Astrocyte of the spinal cord (primary cell): ENCODE data around the gene PCYOX1L.
"Not testable (repeated sequence)": the region's sequence is repeated elsewhere in the genome, so short reads cannot be mapped to it uniquely, and the experiment has no call there.

ENCODE experiments used
- DNase-seq: peaks from one replicate; pipeline ENCODE4 v3.0.0; 2011; ENCODE audit warnings: low read depth, low spot score
- H3K4me3 ChIP-seq: 2 replicates; pipeline ENCODE4 v1.5.1; 2011; ENCODE audit warnings: low read depth, mild to moderate bottlenecking, low read length, moderate library complexity
- in situ Hi-C: cut with HindIII; loops from 2 replicates; pipeline ENCODE4 v1.10.0; 2017; ENCODE audit warnings: low sequenced_read_pairs
- TF ChIP-seq, protein P1 (sequence below): IDR thresholded peaks from 2 replicates; pipeline ENCODE4 v1.5.1; 2012; ENCODE audit warnings: low read depth, mild to moderate bottlenecking, low read length, inconsistent platforms

PCYOX1L gene

DNA sequence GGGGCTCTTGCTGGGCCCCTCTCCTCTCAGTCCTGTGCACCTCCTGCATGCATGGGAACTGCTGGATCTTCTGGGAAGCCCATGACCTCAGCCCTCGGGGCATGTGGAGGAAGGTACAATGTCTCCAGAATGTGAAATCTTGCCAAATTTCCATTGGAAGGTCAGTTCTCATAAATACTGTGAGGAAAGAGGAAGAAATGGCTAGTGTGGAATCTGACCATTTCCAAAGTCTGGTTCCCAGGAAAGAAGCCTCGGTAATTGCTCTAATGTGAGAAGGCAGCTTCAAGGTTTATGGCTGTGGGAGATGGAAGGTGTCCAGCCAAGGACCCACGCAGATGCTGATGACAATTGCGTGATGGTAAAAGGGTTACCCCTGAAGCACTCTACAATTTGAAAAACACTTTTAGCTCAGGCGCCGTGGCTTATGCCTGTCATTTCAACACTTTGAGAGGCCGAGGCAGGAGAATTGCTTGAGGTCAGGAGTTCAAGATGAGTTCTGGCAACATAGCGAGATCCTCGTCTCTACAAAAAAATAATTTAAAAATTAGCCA lies 29.3 kb downstream of the PCYOX1L start:
- H3K4me3 ChIP-seq, result no peak overlapping the region
- DNase-seq, result peak; percentile 30
- in situ Hi-C loops, result no loop called here
- TF ChIP-seq, protein P1, sequence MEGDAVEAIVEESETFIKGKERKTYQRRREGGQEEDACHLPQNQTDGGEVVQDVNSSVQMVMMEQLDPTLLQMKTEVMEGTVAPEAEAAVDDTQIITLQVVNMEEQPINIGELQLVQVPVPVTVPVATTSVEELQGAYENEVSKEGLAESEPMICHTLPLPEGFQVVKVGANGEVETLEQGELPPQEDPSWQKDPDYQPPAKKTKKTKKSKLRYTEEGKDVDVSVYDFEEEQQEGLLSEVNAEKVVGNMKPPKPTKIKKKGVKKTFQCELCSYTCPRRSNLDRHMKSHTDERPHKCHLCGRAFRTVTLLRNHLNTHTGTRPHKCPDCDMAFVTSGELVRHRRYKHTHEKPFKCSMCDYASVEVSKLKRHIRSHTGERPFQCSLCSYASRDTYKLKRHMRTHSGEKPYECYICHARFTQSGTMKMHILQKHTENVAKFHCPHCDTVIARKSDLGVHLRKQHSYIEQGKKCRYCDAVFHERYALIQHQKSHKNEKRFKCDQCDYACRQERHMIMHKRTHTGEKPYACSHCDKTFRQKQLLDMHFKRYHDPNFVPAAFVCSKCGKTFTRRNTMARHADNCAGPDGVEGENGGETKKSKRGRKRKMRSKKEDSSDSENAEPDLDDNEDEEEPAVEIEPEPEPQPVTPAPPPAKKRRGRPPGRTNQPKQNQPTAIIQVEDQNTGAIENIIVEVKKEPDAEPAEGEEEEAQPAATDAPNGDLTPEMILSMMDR, result no peak

DNA sequence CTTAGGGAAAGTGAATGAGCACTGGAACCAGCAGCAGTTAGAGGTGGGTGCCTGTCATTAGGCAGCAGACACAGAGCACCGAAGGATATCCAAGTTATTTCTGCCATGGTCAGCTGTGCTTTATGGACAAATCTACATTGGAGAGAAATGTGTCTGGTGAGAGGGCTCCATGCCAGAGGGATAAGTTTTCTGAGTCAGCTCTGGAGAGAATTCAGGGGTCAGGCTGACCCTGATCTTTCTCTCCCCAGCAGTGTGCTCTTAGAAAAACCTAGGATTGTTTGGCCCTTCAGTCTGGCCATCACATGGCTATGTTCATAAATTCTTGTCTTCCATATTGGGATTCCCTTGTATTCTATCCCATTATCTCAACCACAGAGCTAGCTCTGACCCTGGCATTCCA lies 30.1 kb downstream of the PCYOX1L start:
- no peak overlapping the region for H3K4me3 ChIP-seq
- peak; percentile 60 for DNase-seq
- TF ChIP-seq, protein P1, result no peak
- in situ Hi-C loops, result no loop called here

- in situ Hi-C loops, result no loop called here
- no peak for DNase-seq
- no peak overlapping the region for H3K4me3 ChIP-seq
- TF ChIP-seq, protein P1, result no peak
These were observed 30.8 kb downstream of the PCYOX1L start for GRCh38 chr5:149388498-149389190.

GRCh38 chr5:149389552-149390495 lies 32.0 kb downstream of the PCYOX1L start:
- TF ChIP-seq, protein P1, result no peak
- no peak for DNase-seq
- in situ Hi-C loops, result no loop called here
- H3K4me3 ChIP-seq, result no peak overlapping the region

- in situ Hi-C loops, H3K4me3 ChIP-seq: not testable (repeated sequence)
These were observed 33.2 kb downstream of the PCYOX1L start for GRCh38 chr5:149391076-149391475.

GRCh38 chr5:149391524-149391923 lies 33.7 kb downstream of the PCYOX1L start:
- TF ChIP-seq, protein P1, result no peak
- DNase-seq, result no peak
- in situ Hi-C loops, result no loop called here
- no peak overlapping the region for H3K4me3 ChIP-seq

More at GRCh38 chr5:149391076-149391475, 33.2 kb downstream of the PCYOX1L start:
- DNase-seq, result not testable (repeated sequence)

DNA sequence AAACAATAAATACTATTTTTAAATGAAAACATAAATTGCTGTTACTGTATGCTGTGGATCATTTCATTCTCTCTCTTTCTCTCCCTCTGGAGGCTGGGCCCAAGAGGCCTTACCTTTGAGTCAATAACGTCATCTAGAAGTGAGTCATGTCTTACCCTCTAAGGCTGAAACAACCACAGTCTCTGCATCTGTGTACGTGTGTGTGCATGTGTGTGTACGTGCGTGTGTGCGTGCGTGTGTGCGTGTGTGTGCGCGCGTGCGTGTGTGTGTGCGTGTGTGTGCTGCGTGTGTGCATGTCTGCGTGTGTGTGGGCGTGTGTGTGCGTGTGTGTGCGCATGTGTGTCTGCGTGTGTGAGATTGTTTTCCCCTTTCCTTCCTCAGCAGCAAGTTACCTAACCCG lies 34.9 kb downstream of the PCYOX1L start:
- TF ChIP-seq, protein P1, result no peak
- in situ Hi-C loops, result no loop called here
- no peak overlapping the region for H3K4me3 ChIP-seq
- DNase-seq, result peak; percentile 60

DNA sequence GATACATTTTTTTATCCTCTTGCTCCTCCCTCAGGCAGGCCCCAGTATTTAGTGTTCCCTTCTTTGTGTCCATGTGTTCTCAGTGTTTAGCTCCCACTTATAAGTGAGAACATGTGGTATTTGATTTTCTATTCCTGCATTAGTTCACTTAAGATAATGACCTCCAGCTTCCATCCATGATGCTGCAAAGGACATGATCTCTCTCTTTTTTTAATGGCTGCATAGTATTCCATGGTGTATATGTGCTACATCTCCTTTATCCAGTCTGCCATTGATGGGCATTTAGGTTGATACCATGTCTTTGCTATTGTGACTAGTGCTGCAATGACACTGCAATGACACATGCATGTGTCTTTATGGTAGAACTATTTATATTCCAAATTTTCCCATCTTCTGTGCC lies 37.1 kb downstream of the PCYOX1L start:
- H3K4me3 ChIP-seq, DNase-seq, in situ Hi-C loops: not testable (repeated sequence)
